Activated CD8-positive, alpha-beta memory T cell treated with anti-CD3 and anti-CD28 coated beads, Interleukin-2, amount 50 U/mL, for 1 hour (primary cell): ENCODE results near the gene EPS8.
"Not testable (repeated sequence)": the region's sequence is repeated elsewhere in the genome, so short reads cannot be mapped to it uniquely, and the experiment has no call there.

Experiments
- DNase-seq: peaks from one replicate; pipeline ENCODE4 v3.0.0-alpha.2; 2020; ENCODE audit errors: extremely low read depth

Gene EPS8

DNA sequence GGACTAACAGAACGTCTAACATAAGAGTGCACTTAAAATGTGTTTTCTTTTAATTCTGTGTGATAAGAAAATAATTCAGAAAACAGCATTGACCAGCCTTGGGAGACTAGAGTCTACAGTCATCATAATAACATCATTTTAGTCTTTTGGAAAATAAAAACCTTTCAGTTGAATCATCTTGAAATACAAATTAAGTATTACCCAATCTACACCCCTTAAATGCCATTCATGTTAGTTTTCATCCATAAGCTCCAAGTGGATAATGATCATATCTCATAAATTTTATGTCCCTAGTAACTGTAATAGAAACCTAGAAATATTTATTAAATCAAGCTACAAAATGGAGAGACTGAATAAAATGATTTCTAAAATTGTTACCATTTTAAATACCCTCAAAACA, 32.4 kb downstream of the EPS8 start:
- DNase-seq, result no peak

DNA sequence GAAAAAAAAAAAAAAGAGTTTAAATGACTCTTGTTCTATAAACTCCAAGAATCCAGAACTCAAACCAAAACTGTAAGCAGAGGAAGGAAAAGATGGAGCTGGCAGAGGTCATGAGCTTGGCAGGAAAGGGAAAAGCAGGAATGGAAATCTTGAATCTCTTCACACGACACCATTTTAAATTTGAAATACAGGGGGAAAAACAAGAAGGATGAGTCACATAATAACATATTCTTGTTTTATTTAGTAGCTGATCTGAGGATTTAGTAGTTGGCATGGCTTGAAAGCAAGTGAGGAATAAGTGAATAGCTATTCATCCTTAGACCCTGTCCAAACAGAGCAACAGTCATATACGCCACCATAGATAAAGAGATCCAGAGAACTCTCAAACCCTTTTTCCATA, 35.0 kb downstream of the EPS8 start:
- DNase-seq, result no peak

DNA sequence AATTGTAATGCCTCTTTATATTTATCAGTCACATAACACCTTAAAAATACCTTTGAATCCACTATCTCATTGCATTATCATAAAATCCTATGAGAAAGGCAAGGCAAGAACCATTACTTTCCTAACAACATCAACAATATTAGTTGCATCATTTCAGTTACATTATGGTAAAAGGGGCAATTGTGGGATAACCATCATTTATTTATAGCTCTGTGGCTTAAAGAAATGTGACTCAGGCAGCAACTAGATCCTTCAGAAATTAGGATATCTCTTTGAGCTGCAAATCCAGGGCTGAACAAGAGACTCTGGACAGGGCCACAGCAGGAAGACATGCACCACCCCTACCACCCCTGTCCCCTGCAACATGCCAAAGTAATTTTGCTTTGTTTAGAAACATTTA, 36.4 kb downstream of the EPS8 start:
- DNase-seq, result no peak

DNA sequence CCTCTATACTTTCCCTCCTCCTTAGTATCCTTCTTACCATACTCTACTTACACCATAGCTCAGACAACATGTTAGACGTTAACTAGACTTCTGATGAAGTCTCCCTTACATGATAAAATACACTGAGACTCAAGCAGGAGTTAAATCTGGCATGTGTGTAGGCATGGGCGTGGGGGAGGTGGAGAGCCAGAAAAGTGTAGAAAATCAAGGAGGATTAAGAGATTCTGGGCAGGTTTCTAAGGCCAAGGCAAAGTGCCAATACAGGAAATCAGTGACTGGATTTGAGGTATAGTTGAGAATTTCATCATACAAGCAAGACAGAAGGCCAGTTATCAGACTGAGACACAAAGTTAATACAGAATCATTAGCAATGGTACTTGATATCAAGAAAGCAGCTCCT, 37.4 kb downstream of the EPS8 start:
- no peak for DNase-seq

DNA sequence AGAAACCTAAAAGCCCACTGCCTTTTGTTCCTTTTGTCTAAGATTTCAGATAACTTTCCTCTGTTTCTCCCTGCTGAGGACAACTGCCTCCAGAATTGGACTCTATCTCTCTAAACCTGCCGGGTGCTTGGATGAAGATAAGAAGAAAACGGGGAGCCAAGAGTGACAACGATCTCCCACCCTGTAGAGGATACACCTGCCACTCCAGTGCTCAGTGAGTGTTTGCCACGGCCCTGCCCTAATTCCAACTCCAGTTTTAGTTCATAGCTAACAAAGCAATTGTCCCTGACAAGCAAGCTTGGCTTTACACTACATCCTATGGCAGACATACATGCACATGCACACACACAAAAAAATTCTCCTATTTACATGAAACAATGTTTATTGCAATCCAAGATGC, 39.3 kb downstream of the EPS8 start:
- no peak for DNase-seq

DNA sequence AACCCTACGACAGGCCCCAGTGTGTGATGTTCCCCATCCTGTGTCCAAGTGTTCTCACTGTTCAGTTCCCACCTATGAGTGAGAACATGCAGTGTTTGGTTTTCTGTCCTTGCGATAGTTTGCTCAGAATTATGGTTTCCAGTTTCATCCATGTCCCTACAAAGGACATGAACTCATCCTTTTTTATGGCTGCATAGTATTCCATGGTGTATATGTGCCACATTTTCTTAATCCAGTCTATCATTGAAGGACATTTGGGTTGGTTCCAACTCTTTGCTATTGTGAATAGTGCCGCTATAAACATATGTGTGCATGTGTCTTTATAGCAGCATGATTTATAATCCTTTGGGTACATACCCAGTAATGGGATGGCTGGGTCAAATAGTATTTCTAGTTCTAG, 47.3 kb downstream of the EPS8 start:
- DNase-seq, result not testable (repeated sequence)

DNA sequence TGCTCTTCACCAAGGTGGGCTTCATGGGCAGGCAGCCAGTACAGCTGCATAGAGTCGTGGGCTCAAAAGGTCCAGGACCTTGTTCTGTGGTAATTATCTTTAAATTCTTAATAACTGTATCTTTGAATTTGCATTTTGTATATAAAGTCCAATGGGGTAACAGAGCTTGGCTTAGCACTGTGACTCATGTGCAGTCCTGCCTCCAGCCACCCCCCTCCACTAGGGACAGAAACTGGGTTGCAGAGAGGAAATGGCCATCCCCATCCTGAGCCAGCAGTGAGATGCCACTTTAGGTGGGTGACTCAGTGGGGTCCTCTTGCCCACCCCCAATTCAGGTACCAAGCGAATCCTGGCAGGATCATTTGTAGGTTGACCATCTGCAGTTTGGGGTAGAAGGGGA, 48.1 kb downstream of the EPS8 start:
- no peak for DNase-seq

DNA sequence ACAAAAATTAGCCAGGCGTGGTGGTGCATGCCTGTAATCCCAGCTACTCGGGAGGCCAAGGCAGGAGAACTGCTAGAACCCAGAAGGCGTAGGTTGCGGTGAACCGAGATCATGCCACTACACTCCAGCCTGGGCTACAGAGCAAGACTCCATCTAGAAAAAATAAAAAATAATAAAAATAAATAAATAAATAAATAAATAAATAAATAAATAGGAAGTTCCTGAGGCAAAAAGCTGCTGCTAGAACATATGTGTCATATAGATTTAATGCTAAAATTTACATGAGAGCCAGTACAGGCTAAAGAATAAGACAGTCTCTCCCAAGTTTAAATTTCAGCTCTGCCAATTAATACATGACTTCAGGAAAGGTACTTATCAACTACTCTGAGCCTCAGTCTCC, 48.8 kb downstream of the EPS8 start:
- DNase-seq, result not testable (repeated sequence)

DNA sequence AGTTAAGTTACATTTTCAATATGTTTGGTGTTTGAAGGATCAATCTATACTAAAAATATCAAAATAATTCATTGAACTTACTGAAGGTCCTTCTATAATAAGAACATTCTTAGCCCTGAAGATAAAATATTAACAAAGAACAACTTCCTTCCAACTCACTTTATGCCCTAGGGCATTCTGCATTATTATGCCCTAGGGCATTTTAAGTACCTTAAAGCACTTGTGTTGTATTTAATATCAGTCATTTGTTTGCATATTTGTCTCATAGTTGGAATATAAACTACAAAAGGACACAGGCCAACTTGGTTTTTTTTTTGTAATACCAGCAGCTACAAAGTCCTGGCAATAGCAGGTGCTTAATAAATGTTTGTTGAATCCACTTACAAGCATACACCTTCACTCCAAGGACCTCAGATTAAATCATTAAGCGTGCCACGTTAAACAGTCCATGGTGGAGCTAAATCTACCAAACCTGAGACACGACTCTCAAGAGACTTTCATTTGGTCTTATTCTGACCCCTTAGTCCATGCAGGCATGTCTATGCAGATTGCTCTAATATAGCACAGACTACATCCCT, 50.7 kb downstream of the EPS8 start:
- DNase-seq, result no peak

DNA sequence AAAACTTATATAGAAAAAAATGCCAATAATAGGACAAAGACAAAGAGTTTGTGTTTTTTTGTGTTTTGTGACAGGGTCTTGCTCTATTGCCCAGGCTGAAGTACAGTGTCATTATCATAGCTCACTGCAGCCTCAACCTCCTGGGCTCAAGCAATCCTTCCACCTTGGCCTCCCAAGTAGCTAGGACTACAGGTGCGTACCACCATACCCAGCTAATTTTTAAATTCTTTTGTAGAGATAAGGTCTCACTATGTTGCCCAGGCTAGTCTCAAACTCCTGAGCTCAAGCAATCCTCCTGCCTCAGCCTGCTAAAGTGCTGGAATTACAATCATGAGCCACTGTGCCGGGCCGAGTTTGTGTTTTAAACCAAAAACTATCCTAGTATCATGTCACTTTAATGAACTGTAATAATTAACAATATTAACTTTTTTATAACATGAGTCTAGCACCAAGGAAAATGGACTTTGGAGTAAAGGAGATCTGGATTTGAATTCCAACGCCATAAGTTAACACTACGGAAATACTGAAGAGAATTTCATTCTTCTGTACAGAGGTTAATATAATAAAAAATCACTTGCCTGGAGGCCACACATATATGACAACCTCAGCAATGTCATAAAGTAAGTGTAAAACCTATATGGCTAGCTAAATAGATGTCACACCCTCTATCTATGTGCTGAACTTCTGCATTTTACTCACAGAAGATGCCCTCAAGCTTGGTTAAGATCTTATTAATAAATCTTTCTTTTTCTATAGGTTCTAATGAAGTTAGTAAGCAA, 53.2 kb downstream of the EPS8 start:
- DNase-seq, result no peak

DNA sequence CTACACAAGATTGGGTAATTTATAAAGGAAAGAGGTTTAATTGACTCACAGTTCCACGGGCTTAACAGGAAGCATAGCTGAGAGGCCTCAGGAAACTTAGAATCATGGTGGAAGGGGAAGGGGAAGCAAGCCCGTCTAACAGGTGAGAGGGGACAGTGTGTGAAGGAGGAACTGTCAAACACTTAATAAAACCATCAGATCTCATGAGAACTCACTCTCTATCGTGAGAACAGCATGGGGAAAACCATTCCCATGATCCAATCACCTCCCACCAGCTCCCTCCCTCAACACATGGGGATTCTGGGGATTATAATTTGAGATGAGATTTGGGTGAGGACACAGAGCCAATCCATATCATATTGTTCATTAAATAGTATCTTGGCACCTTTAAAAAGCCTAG, 56.1 kb downstream of the EPS8 start:
- no peak for DNase-seq

DNA sequence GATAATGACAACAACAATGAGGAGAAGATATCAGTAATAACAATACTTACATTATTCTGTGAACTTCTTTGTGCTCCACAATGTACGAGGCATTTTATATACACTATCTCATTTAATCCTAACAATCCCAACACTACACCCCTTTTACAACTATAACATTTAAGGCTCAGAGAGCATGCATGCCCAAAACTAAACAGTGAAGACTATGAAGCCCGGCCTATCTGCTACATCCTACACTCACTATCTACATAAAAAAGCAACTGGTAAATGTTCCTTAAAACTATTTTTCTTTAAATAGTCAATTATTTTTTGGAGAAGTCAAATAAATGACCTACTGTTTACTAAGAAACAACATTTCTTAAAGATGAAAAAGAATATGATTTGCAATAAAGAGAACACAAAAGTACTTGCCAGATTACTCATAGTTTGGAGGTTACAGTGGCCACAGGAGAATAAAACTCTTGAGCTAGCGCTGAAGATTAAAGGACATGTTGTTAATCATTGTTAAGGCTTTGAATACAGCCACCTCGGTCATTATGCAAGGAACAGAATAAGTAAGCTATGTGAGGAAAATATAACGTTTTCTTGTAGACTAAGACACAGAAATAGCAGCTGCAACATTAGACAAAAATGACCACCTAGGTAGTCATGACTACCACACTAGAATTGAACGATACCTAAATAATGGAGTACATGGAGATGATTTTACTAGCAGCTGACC, 56.7 kb downstream of the EPS8 start:
- DNase-seq, result no peak

DNA sequence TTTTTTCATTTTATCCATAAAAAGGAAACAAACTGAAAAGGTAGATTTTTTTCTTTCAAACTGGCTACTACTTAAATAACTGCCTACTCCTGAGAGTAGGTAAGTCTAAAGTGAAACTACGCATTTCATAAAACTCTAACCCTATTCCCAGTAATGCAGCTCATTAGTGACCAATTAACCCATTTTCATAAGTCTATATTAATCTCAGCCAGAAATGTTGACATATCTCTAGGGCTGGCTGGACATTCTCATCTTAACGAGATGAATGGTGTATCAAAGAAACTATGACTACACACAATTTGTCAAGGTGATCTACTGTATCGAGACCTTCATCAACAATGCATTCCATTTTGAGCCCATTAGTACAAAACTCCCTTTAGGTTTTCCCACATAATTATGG, 57.2 kb downstream of the EPS8 start:
- no peak for DNase-seq

DNA sequence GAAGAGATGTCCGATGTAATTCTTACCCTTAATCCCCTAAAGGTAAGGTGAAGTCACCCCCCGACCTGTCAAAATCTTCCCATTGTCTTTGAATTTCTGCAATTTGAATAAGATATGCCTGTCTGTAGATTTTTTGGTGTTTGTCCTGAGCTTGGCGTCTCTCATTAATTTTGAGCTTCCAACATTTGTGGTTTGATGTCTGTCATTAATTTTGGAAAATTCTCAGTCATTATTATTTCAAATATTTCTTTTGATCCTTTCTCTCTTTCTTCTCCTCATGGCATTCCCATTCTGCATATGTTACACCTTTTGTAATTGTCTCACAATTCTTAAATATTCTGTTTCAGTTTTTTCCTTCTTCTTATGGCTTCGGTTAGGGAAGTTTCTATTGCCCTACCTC, 60.1 kb downstream of the EPS8 start:
- DNase-seq, result no peak

DNA sequence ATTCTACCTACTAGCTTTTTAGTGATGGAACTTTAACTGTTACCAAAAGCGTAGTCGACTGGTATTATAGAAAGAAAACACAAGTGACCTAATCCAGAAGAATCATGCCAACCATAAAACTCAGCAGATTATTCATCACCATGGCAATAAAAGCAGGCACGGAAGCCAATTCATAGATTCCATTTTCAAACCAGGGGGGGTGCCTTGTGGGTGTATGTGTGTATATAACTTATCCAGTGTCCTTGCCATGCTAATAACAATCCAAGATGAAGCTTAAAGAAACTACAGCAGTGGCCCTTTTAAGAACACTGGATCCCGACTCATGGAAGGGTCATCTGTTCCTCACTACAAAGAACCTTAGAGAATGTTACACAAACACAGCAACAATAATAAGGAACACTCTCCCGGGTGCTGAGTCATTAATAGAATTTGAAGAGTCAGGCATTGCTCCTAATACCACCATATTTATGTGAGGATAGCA, 61.0 kb downstream of the EPS8 start:
- DNase-seq, result no peak

DNA sequence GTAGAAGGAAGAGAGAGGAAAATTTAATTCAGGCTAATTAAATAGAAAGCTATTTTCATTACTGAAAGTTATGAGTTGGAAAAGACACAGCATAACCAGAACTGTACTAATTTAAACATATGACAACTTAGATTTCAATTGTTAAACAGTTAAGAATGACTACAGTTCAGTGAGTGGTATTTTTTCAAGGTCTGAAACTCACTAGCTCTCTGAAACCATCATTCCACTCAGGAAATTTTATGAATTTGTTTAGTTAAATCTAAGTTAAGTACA, 62.4 kb downstream of the EPS8 start:
- DNase-seq, result no peak

DNA sequence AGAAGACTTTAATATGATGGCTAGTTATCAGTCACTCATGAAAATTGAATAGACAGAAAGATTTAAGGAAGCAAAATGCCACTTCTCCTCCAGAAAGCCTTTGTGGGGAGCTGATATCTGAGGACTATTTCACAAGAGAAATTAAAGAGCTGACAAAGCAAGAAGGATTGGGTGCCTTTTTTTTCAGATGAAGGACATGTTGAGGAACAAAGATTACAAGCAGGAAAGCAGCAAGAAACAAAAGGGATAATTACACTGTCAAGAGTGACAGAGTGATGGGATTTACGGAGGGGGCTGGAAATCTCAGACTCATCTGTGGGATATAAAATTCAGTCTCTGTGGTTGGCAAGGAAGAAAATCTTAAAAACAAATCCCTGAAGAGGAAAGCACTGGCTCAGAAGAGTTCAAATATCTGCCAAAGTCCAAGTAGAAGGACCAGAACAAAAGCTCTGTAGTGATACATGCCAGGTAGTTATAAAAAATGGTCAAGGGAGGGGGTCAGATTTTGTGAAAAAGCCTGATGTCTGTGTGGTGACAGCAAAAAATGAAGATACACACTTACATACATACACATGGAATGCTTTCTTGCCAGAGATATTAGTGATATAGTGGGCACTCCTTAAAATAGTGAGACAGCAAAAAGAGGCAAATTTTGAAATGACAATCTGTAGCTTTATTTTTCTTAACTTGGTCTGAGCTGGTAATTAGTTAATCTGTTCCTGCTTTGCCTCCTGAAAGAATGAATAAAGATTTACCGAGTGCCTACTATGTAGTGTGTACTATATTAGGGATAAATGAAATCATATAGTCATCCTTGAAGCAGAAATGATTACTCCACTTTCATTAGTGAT, 62.9 kb downstream of the EPS8 start:
- DNase-seq, result no peak

DNA sequence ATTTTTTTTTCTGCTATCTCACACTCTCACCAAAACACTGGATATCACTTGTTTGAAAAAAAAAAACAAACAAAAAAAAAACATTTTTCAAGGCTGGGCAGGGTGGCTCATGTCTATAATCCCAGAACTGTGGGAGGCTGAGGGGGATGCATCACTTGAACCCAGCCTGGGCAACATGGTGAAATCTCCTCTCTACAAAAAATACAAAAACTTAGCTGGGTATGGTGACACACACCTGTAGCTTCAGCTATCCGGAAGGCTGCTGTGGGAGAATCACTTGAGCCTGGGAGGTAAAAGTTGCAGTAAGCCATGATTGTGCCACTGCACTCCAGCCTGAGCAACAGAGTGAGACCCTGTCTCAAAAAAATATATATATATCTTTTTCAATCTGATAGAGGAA, 66.2 kb downstream of the EPS8 start:
- no peak for DNase-seq

DNA sequence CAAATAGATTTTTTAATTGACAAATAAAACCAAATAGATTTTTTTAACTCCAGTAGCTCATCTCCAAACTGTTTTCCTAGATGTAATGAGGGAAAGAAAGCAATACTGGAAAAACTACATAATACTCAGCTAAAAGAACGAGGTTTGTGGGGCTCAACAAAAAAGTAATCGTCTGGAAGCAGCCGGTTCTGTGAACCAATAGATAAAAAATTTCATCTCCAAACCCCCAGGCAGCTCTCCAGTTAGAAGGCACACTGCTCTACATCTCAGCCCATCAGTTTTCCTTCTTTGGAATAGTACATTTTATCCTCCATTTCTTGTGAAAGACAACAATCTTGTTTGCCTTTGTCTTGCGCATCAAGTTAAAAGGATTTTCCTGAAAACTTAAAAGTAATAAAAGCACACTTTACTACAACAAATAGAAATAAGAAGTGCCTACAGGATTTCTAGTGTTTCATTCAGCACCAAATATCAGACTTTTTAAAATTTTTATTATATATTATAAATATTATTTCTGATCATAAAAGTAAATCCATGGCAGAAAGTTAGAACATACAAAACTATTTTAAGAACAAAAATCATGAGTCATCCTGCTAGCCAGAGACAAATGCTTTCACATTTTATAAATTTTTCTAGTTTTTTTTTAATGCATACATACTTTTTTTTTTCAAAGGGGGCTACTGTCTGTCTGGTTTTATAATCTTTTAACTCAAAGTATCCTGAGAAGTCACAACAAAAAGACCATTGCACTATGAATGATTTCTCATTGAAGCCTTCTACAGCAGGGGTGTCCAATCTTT, 67.7 kb downstream of the EPS8 start:
- DNase-seq, result no peak

DNA sequence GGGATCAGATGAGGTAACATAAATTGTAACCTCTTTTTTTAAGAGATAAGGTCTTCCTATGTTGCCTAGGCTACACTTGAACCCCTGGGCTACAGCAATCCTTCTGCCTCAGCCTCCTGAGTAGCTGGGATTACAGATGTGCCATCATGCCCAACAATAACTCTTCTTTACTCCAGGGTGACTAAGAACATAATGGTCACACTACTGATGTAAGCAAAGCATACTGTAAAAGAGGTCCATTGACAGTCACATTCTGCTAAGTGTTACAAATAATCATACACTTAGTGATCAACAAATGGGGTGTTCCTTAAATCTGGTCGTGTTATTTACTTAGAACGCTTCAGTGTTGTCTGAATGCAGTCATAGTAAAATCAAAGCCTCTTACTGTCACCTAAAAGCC, 68.9 kb downstream of the EPS8 start:
- no peak for DNase-seq

DNA sequence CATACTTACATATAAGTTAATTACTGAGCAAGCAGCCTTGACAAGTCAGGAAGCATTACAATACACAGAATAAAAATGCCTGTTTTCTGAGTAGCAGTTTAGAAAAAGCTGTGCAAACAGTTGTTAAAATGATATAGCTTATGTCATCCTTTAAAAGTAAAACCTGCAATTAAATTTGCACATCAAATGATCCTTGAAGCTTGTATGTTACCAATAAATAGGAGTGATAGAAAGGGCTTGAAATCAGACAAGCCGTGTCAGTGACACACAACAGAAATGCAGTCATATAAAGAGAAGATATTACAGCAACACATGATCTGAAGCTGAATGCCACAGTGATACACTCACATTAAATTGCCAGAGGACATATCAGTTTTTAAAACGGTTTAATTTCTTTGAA, 70.0 kb downstream of the EPS8 start:
- DNase-seq, result no peak
